PFSK-1 (cell line): ENCODE results near the gene STAT2.

Experiments
- FOXP2 ChIP-seq: optimal IDR thresholded peaks from 2 replicates; pipeline ENCODE3; 2011; ENCODE audit warnings: borderline replicate concordance, control low read depth, inconsistent platforms; ENCODE audit not compliant: insufficient read depth; ENCODE audit errors: extremely low read length, extremely low read depth
- POLR2AphosphoS5 ChIP-seq: IDR thresholded peaks from 2 replicates; pipeline ENCODE4 v1.6.1; 2012; ENCODE audit warnings: low read depth, mild to moderate bottlenecking, control low read depth, low read length, moderate library complexity
- SIN3A ChIP-seq: IDR thresholded peaks from 2 replicates; pipeline ENCODE4 v1.6.1; 2012; ENCODE audit warnings: mild to moderate bottlenecking, low read length, moderate library complexity, borderline replicate concordance; ENCODE audit not compliant: insufficient read depth
- TAF1 ChIP-seq: IDR thresholded peaks from 2 replicates; pipeline ENCODE4 v1.6.1; 2012; ENCODE audit warnings: low read length, control low read depth, borderline replicate concordance; ENCODE audit not compliant: insufficient read depth
- TF ChIP-seq, protein P1 (sequence below), 2 experiments: IDR thresholded peaks; 2 replicates each; pipeline versions ENCODE4 v1.6.1 to v1.8.0; 2011 to 2012; ENCODE audit warnings: low read depth in 2 of 2, low read length in 2 of 2, control low read depth in 1 of 2, inconsistent platforms in 1 of 2, mild to moderate bottlenecking in 1 of 2, moderate library complexity in 1 of 2; ENCODE audit not compliant: insufficient read depth in 1 of 2

Gene STAT2

GRCh38 chr12:56338308-56339157, 21.4 kb downstream of the STAT2 start, which contains the start of gene IL23A:
IL23A (plus strand) TSS chr12:56338884; CDS start chr12:56339045, 161 bp downstream.
- TF ChIP-seq TAF1 (no peak), POLR2AphosphoS5 (no peak), SIN3A (no peak), FOXP2 (no peak)
- TF ChIP-seq, protein P1, sequence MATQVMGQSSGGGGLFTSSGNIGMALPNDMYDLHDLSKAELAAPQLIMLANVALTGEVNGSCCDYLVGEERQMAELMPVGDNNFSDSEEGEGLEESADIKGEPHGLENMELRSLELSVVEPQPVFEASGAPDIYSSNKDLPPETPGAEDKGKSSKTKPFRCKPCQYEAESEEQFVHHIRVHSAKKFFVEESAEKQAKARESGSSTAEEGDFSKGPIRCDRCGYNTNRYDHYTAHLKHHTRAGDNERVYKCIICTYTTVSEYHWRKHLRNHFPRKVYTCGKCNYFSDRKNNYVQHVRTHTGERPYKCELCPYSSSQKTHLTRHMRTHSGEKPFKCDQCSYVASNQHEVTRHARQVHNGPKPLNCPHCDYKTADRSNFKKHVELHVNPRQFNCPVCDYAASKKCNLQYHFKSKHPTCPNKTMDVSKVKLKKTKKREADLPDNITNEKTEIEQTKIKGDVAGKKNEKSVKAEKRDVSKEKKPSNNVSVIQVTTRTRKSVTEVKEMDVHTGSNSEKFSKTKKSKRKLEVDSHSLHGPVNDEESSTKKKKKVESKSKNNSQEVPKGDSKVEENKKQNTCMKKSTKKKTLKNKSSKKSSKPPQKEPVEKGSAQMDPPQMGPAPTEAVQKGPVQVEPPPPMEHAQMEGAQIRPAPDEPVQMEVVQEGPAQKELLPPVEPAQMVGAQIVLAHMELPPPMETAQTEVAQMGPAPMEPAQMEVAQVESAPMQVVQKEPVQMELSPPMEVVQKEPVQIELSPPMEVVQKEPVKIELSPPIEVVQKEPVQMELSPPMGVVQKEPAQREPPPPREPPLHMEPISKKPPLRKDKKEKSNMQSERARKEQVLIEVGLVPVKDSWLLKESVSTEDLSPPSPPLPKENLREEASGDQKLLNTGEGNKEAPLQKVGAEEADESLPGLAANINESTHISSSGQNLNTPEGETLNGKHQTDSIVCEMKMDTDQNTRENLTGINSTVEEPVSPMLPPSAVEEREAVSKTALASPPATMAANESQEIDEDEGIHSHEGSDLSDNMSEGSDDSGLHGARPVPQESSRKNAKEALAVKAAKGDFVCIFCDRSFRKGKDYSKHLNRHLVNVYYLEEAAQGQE (IDR thresholded peaks at IDR 0.05; ENCODE audit: insufficient read depth in 1 of 2, low read depth in 2 of 2, low read length in 2 of 2): no peak

GRCh38 chr12:56337753-56338251, 22.1 kb downstream of the STAT2 start:
- no peak for TF ChIP-seq TAF1
- no peak for TF ChIP-seq FOXP2
- no peak for TF ChIP-seq SIN3A
- TF ChIP-seq, protein P1 (IDR thresholded peaks at IDR 0.05; ENCODE audit: insufficient read depth in 1 of 2, low read depth in 2 of 2, low read length in 2 of 2): no peak
- no peak for TF ChIP-seq POLR2AphosphoS5

- TF ChIP-seq POLR2AphosphoS5 (no peak), TAF1 (no peak)
These were observed 23.3 kb downstream of the STAT2 start for GRCh38 chr12:56336361-56337167.

- TF ChIP-seq FOXP2 (no peak), POLR2AphosphoS5 (no peak), TAF1 (no peak), SIN3A (no peak)
- TF ChIP-seq, protein P1 (IDR thresholded peaks at IDR 0.05; ENCODE audit: insufficient read depth in 1 of 2, low read depth in 2 of 2, low read length in 2 of 2): no peak
These were observed 25.5 kb downstream of the STAT2 start for GRCh38 chr12:56334490-56334793.

DNA sequence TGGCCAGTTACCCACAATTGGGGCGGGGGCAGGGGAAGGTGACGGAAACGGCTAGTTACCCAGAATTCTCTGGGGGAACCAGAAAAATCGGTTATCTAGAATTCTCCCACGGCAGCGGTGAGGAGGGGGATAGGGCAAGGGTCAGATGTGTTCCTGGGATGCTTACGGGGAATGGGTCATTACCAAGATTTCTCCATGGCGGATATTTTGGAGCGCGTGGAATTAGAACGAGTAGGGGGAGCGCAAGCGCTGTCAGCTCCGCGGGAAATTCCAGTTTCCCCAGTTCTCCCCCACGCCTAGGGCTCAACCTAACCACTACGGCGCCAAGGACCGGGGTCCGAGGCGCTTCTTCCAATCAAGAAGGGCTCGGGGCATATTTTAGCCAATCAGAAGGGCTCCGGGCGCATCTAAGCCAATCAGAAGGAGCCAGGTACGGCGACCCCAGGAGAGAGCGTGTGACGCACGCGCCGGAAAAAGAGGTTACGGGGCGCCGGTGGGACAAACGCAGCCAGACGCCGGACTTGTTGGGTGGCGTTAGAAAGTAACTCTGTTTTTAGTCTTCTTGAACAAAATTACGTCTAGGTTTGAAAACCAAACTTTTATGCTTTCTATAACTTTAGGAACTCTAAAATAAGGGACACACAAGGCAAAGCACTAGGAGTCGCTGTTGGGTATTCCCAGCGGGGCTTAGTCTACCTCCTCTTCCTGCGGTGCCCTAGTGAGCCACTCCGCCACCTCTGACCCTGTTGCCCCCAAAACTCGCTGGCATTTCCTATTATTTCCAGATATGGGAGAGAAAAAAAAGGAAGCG, 26.0 kb downstream of the STAT2 start, which contains the start of gene PAN2:
PAN2 (minus strand) TSS at position 322 of the 811 bp plus-strand sequence. CDS start 906 bp downstream, outside the sequence.
- no peak for TF ChIP-seq SIN3A
- peak; percentile 46; the same call in 1 of the 2 replicates for TF ChIP-seq TAF1
- TF ChIP-seq POLR2AphosphoS5: peak; percentile 80
